ENCODE results near the gene LRMDA. TPM values are rescaled to one million over a fixed set of nuclear protein-coding genes. Genes with fewer than 3 reads are reported as not detected.

LRMDA gene
- polyA plus RNA-seq, 3 donors: 39.8 to 59.6 (median 56.4) TPM

DNA sequence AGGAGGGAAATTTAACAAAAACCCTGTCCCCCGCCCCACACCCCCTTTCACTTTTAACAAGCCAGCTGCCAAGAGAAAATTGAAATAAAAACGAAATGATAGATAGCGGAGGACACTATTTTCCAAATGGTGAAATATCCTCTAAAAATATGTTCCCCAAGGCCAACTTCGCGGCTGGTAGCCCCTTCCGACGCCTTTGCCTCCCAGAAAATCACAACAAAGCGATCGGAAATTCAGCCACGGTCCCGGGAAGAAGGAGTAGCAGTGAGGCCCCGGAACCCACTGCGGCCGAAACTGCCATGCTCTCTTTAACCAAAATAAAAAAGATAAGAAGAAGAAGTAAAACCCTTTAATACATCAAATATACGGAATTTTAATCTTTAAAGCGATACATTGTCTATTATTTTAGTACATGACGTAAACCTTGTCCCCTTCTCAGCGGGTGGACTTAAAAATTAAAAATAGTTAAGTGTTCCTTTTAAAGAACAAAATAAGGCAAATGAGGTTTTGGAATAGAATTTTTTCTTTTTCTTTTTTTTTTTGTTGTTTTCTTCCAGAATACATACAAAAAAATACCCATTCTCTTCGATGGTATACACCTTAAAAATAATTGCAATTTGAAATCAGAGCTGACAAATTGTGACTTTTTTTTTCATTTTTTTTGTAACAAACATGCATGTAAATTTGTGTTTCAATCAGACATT is 33.8 kb upstream of the LRMDA start:
- peaks cover 2 to 10% of the 10 kb centered on the region in 2 donors for H3K36me3 ChIP-seq (replicated peaks in 1 of 2; ENCODE audit: control insufficient read depth in 1 of 2, insufficient read depth in 2 of 2, low read length in 2 of 2)
- Mint-ChIP-seq H3K36me3 (peaks cover 22 to 27% of the 10 kb centered on the region in 2 donors), H3K27ac (no peak overlapping the region), H3K27me3 (ENCODE audit: low read depth in 3 of 3) (peaks cover 40 to 58% (median 47%) of the 10 kb centered on the region in 3 donors), H3K9me3 (peaks cover 0 to 15% (median 4%) of the 10 kb centered on the region in 7 donors), H3K4me1 (peaks cover 24% of the 10 kb centered on the region), H3K4me3 (peak overlapping the region; percentile 48 to 83)
- intact Hi-C loops (cut with micrococcal nuclease): loop anchor here (5.0 to 10.0 kb wide), 3 partner anchors 103 to 1150 kb away; no protein-coding TSS in a partner anchor
- 93% methylated on average over 5 of the region's 19 CpGs for WGBS (ENCODE audit: insufficient coverage)
- H3K27me3 ChIP-seq (ENCODE audit: control insufficient read depth in 2 of 2, insufficient read depth in 2 of 2, low read length in 2 of 2): peaks cover 17 to 39% of the 10 kb centered on the region in 2 donors
- H2AFZ ChIP-seq (ENCODE audit: insufficient read depth, low read depth, low read length, poor library complexity, severe bottlenecking): no peak overlapping the region
- no peak overlapping the region for H3K27ac ChIP-seq (ENCODE audit: low read depth in 1 of 2, low read length in 2 of 2)
- peaks cover 13% of the 10 kb centered on the region for H3K79me2 ChIP-seq (ENCODE audit: insufficient read depth, low read length)
- TF ChIP-seq, protein P1, sequence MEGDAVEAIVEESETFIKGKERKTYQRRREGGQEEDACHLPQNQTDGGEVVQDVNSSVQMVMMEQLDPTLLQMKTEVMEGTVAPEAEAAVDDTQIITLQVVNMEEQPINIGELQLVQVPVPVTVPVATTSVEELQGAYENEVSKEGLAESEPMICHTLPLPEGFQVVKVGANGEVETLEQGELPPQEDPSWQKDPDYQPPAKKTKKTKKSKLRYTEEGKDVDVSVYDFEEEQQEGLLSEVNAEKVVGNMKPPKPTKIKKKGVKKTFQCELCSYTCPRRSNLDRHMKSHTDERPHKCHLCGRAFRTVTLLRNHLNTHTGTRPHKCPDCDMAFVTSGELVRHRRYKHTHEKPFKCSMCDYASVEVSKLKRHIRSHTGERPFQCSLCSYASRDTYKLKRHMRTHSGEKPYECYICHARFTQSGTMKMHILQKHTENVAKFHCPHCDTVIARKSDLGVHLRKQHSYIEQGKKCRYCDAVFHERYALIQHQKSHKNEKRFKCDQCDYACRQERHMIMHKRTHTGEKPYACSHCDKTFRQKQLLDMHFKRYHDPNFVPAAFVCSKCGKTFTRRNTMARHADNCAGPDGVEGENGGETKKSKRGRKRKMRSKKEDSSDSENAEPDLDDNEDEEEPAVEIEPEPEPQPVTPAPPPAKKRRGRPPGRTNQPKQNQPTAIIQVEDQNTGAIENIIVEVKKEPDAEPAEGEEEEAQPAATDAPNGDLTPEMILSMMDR (IDR thresholded peaks at IDR 0.05): no peak
- peaks cover 34% of the 10 kb centered on the region for H4K20me1 ChIP-seq (ENCODE audit: insufficient read depth, low read length)
- H3K9me3 ChIP-seq (replicated peaks in 1 of 2; ENCODE audit: control insufficient read depth in 1 of 2, insufficient read depth in 1 of 2, low read length in 2 of 2): no peaks in the 10 kb centered on the region
- peaks cover 33 to 50% of the 10 kb centered on the region in 2 donors for H3K4me1 ChIP-seq (ENCODE audit: control insufficient read depth in 1 of 2, insufficient read depth in 2 of 2, low read length in 2 of 2)
- peak overlapping the region; percentile 85 for H3K4me2 ChIP-seq (replicated peaks; ENCODE audit: extremely low read depth, low read length, poor library complexity, severe bottlenecking)
- DNase-seq: no peak
- no peak overlapping the region for H3K9ac ChIP-seq (ENCODE audit: insufficient read depth, low read length, poor library complexity, severe bottlenecking)
- peak overlapping the region in 1 of 3 experiments; percentile 74 for H3K4me3 ChIP-seq (replicated peaks in 1 of 3; ENCODE audit: low read depth in 2 of 3, low read length in 3 of 3)

GRCh38 chr10:75398200-75398691 is 33.2 kb upstream of the LRMDA start:
- H3K4me3 Mint-ChIP-seq: peak overlapping the region in 1 of 2 donors; percentile 39

More at GRCh38 chr10:75398200-75398691, 33.2 kb upstream of the LRMDA start:
- Mint-ChIP-seq H3K9me3 (peaks cover 0 to 18% (median 7%) of the 10 kb centered on the region in 7 donors), H3K27me3 (ENCODE audit: low read depth in 3 of 3) (peaks cover 41 to 63% (median 52%) of the 10 kb centered on the region in 3 donors), H3K27ac (no peak overlapping the region), H3K36me3 (peaks cover 23 to 30% of the 10 kb centered on the region in 2 donors), H3K4me1 (peaks cover 29% of the 10 kb centered on the region)
- TF ChIP-seq, protein P1 (IDR thresholded peaks at IDR 0.05): no peak
- no peak overlapping the region for H3K27ac ChIP-seq (ENCODE audit: low read depth in 1 of 2, low read length in 2 of 2)
- WGBS (ENCODE audit: insufficient coverage): 90% methylated on average over 2 of the region's 17 CpGs
- peaks cover 13% of the 10 kb centered on the region for H3K79me2 ChIP-seq (ENCODE audit: insufficient read depth, low read length)
- H3K4me3 ChIP-seq (replicated peaks in 1 of 3; ENCODE audit: low read depth in 2 of 3, low read length in 3 of 3): no peak overlapping the region
- no peak overlapping the region for H2AFZ ChIP-seq (ENCODE audit: insufficient read depth, low read depth, low read length, poor library complexity, severe bottlenecking)
- peaks cover 17 to 44% of the 10 kb centered on the region in 2 donors for H3K27me3 ChIP-seq (ENCODE audit: control insufficient read depth in 2 of 2, insufficient read depth in 2 of 2, low read length in 2 of 2)
- no peak overlapping the region for H3K9ac ChIP-seq (ENCODE audit: insufficient read depth, low read length, poor library complexity, severe bottlenecking)
- intact Hi-C loops (cut with micrococcal nuclease): loop anchor here (5.0 to 10.0 kb wide), 3 partner anchors 103 to 1149 kb away; no protein-coding TSS in a partner anchor
- peaks cover 37 to 56% of the 10 kb centered on the region in 2 donors for H3K4me1 ChIP-seq (ENCODE audit: control insufficient read depth in 1 of 2, insufficient read depth in 2 of 2, low read length in 2 of 2)
- H4K20me1 ChIP-seq (ENCODE audit: insufficient read depth, low read length): peaks cover 34% of the 10 kb centered on the region
- DNase-seq: no peak
- no peaks in the 10 kb centered on the region for H3K9me3 ChIP-seq (replicated peaks in 1 of 2; ENCODE audit: control insufficient read depth in 1 of 2, insufficient read depth in 1 of 2, low read length in 2 of 2)
- peaks cover 2 to 10% of the 10 kb centered on the region in 2 donors for H3K36me3 ChIP-seq (replicated peaks in 1 of 2; ENCODE audit: control insufficient read depth in 1 of 2, insufficient read depth in 2 of 2, low read length in 2 of 2)
- no peak overlapping the region for H3K4me2 ChIP-seq (replicated peaks; ENCODE audit: extremely low read depth, low read length, poor library complexity, severe bottlenecking)

Measured in CD14-positive monocyte (primary cell).